Measurements from ENCODE around the gene NASP.
"Not testable (repeated sequence)": the region's sequence is repeated elsewhere in the genome, so short reads cannot be mapped to it uniquely, and the experiment has no call there.

Gene NASP

GRCh38 chr1:45585496-45586075, 1.7 kb downstream of the NASP start:
- ChIA-PET POLR2A (interaction anchor here (1.3 to 3.2 kb wide), 2 partner anchors 64 to 225 kb away, joined by 3 to 40 read pairs; partner anchors contain the start of gene PRDX1), CTCF (interaction anchor here (0.8 to 9.7 kb wide), 3 partner anchors 15 to 258 kb away, joined by 3 to 98 read pairs (median 4); no protein-coding TSS in a partner anchor)
- TF ChIP-seq CTCF (IDR thresholded peaks at IDR 0.05; ENCODE audit: insufficient read depth, low read length, missing control alignments) = no peak
- DNase-seq (ENCODE audit: low read depth, low spot score) = no peak
- peak overlapping the region; percentile 96 for H3K4me3 ChIP-seq (ENCODE audit: low read depth, low read length)

- H3K4me3 ChIP-seq (ENCODE audit: low read depth, low read length) = no peak overlapping the region
- TF ChIP-seq CTCF (IDR thresholded peaks at IDR 0.05; ENCODE audit: insufficient read depth, low read length, missing control alignments) = no peak
- ChIA-PET CTCF (interaction anchor here (9.7 kb wide), 1 partner anchor 16 kb away, joined by 98 read pairs; no protein-coding TSS in a partner anchor), POLR2A (no interaction called here)
- no peak for DNase-seq (ENCODE audit: low read depth, low spot score)
These were observed 2.9 kb downstream of the NASP start for GRCh38 chr1:45586769-45587168.

- CTCF ChIA-PET = interaction anchor here (0.6 kb wide), 1 partner anchor 575 kb away, joined by 4 read pairs; no protein-coding TSS in a partner anchor
- no peak for TF ChIP-seq CTCF (IDR thresholded peaks at IDR 0.05; ENCODE audit: insufficient read depth, low read length, missing control alignments)
- H3K4me3 ChIP-seq (ENCODE audit: low read depth, low read length) = no peak overlapping the region
- POLR2A ChIA-PET = no interaction called here
- no peak for DNase-seq (ENCODE audit: low read depth, low spot score)
These were observed 6.0 kb downstream of the NASP start for GRCh38 chr1:45589861-45590260.

- H3K4me3 ChIP-seq (ENCODE audit: low read depth, low read length) = no peak overlapping the region
- ChIA-PET POLR2A (no interaction called here), CTCF (no interaction called here)
- TF ChIP-seq CTCF (IDR thresholded peaks at IDR 0.05; ENCODE audit: insufficient read depth, low read length, missing control alignments) = no peak
- DNase-seq (ENCODE audit: low read depth, low spot score) = no peak
These were observed 10.6 kb downstream of the NASP start for GRCh38 chr1:45594412-45594811.

GRCh38 chr1:45596765-45597164, 12.9 kb downstream of the NASP start:
- CTCF ChIA-PET; H3K4me3 ChIP-seq (ENCODE audit: low read depth, low read length); DNase-seq (ENCODE audit: low read depth, low spot score); POLR2A ChIA-PET: not testable (repeated sequence)

GRCh38 chr1:45604239-45604638, 20.4 kb downstream of the NASP start:
- TF ChIP-seq CTCF (IDR thresholded peaks at IDR 0.05; ENCODE audit: insufficient read depth, low read length, missing control alignments) = no peak
- ChIA-PET CTCF (no interaction called here), POLR2A (no interaction called here)
- no peak overlapping the region for H3K4me3 ChIP-seq (ENCODE audit: low read depth, low read length)
- DNase-seq (ENCODE audit: low read depth, low spot score) = no peak

Data from AG04449 (cell line).